Bronchial epithelial cell (primary cell): Measurements from ENCODE around the gene NHLH2. TPM values are rescaled to one million over a fixed set of nuclear protein-coding genes. Genes with fewer than 3 reads are reported as not detected.

Experiments used
- DNase-seq: peaks from one replicate; pipeline ENCODE4 v3.0.0-alpha.2; 2010; ENCODE audit warnings: low read depth
- FAIRE-seq: peaks from 2 replicates; lab custom pipeline; 2011; peaks lifted over from hg19 to GRCh38; lab: Jason Lieb, UNC
- H3K27me3 ChIP-seq: 2 replicates; pipeline ENCODE4 v1.5.1; 2011; ENCODE audit warnings: low read length; ENCODE audit not compliant: control insufficient read depth, insufficient read depth
- H3K36me3 ChIP-seq: 2 replicates; pipeline ENCODE4 v1.5.1; 2011; ENCODE audit warnings: low read length; ENCODE audit not compliant: control insufficient read depth, insufficient read depth
- H3K4me3 ChIP-seq: 2 replicates; pipeline ENCODE4 v1.5.1; 2011; ENCODE audit warnings: mild to moderate bottlenecking, low read depth, low read length, control low read depth
- CTCF ChIP-seq: IDR thresholded peaks from 2 replicates; pipeline ENCODE4 v1.5.1; 2011; ENCODE audit warnings: mild to moderate bottlenecking, moderate library complexity, low read length, control low read depth, inconsistent platforms; ENCODE audit not compliant: insufficient read depth, severe bottlenecking
- total RNA-seq: library from RNA; depleted of rRNA; stranded (reverse); fragments of >200 nt; gene quantifications from 2 replicates; pipeline ENCODE4 v1.2.1, GENCODE V29; 2014

The NHLH2 gene
- total RNA-seq, 1 donor from 2014 or later, result 0.26 TPM

GRCh38 chr1:115796897-115797296 lies 44.0 kb downstream of the NHLH2 start:
- Histone ChIP-seq H3K27me3 (no peaks in the 10 kb centered on the region), H3K36me3 (no peaks in the 10 kb centered on the region), H3K4me3 (no peak overlapping the region)
- DNase-seq, result no peak
- FAIRE-seq, result no peak
- no peak for TF ChIP-seq CTCF

DNA sequence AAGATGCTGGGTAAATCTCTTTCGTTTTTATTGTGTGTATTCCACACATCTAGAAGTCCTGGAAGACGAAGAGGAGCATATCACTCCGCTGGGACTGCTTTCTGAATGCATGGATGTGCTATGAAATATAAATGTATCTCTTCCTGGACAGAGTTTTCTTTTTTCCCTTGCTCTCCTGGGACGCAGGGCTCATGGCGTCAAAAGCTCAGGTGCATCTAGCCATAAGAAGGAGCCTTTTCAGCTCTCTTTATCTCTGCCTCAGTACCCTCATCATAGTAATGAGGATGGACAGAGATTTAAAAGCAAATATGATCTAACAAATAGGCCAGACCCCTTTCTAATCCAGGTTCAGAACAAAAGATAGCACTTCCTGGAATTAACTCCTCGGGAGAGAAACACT lies 44.9 kb downstream of the NHLH2 start:
- DNase-seq (no peak), FAIRE-seq (no peak)
- Histone ChIP-seq H3K4me3 (no peak overlapping the region), H3K27me3 (no peaks in the 10 kb centered on the region), H3K36me3 (no peaks in the 10 kb centered on the region)
- no peak for TF ChIP-seq CTCF

DNA sequence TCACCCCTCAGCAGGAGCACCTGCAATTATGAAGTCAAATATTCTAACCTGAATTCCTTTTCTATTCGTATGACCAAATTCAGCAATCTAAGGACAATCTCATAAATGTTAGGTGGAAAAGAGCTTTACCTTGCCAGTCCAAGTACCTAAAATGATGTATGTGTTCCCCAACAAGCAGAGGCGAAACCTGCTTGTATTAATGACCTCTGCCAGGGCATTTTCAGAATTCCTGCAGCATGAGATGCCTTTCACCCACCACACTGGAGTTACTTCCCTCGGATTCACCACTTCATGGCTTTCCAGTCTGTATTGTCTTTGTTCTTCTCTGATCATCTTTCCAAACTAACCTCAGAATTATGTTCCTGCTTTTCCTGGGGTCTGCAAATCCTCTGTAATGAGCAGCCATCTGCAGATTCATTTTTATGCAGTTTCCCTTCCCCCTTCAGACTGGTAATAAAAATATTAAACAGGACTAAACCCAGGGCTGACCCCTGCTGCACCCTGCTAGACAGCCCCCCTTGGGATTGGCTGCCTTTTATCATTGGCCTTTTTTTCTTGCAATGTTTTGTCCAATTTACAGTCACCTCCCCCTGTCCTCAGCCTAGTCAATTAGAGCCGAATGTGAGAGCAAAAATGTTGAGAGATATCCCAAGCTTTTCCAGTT lies 45.8 kb downstream of the NHLH2 start:
- DNase-seq, result peak; percentile 59
- H3K36me3 ChIP-seq, result no peaks in the 10 kb centered on the region
- TF ChIP-seq CTCF, result no peak
- no peak overlapping the region for H3K4me3 ChIP-seq
- H3K27me3 ChIP-seq, result no peaks in the 10 kb centered on the region
- FAIRE-seq, result peak; percentile 18

DNA sequence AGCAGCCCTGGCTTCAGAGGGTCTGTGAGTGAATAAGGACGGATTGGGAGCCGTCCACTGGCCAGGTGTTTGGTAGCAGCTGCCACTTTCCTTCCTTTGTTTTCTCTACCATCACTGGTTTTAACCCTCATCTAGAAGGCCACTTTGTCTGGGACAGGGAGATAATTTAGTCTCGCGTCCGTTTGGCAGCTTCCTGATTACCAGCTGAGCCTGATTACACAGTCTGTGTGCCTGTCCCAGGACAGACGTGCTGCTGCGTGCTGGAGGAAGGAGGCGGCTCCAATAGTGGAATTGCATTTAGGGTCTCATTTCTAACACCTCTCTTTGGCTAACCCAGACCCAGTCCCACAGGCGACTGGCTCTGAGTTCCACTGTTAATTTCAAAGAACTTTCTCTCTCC lies 47.8 kb downstream of the NHLH2 start:
- Histone ChIP-seq H3K36me3 (no peaks in the 10 kb centered on the region), H3K27me3 (no peaks in the 10 kb centered on the region), H3K4me3 (no peak overlapping the region)
- FAIRE-seq, result no peak
- TF ChIP-seq CTCF, result peak; percentile 16
- no peak for DNase-seq

GRCh38 chr1:115791816-115792215 lies 49.1 kb downstream of the NHLH2 start:
- Histone ChIP-seq H3K36me3 (no peaks in the 10 kb centered on the region), H3K27me3 (no peaks in the 10 kb centered on the region), H3K4me3 (no peak overlapping the region)
- TF ChIP-seq CTCF, result no peak
- FAIRE-seq (no peak), DNase-seq (peak; percentile 86)

GRCh38 chr1:115790846-115791245 lies 50.1 kb downstream of the NHLH2 start:
- Histone ChIP-seq H3K27me3 (no peaks in the 10 kb centered on the region), H3K36me3 (no peaks in the 10 kb centered on the region), H3K4me3 (no peak overlapping the region)
- FAIRE-seq (no peak), DNase-seq (no peak)
- TF ChIP-seq CTCF, result no peak
